GM23338 (cell line): ENCODE measurements around the gene HLCS. TPM values are rescaled to one million over a fixed set of nuclear protein-coding genes. Genes with fewer than 3 reads are reported as not detected.
A peak's percentile ranks its signal among the peaks of the same experiment; 100 is the strongest.

Experiments used
- polyA plus RNA-seq: library from polyadenylated mRNA; unstranded; fragments of >200 nt; fragmentation: Nextera tagmentation; extraction: Ambion mirVana; gene quantifications from 2 replicates; pipeline ENCODE4 v1.2.1, GENCODE V29; 2016
- small RNA-seq: library from RNA; depleted of rRNA; stranded (forward); fragments of <200 nt; gene quantifications from one replicate; pipeline ENCODE3, GENCODE V24; 2014; ENCODE audit warnings: low replicate concordance
- total RNA-seq: library from RNA; depleted of rRNA; stranded (reverse); fragments of >200 nt; shearing (Covaris generic); gene quantifications from 2 replicates; pipeline ENCODE4 v1.2.3, GENCODE V29; 2014; rRNA removed

HLCS gene
- total and polyA plus RNA-seq, 2 experiments from 2014 or later: 6.1 to 14.7 TPM

Small RNA genes within 50 kb of the gene (small RNA-seq; reads per million reads assigned to genes)
- gene RF00019 (not detected), gene RNA5SP491 (0.55 reads per million, percentile 38 among the genes with 10 or more reads in this experiment)

Other genes with a start within 250 kb of the HLCS start
- 2.5 and 2.6 TPM in 2 replicates for gene RIPPLY3, start 40.0 kb upstream of the HLCS start, total RNA-seq
- gene RIPPLY3, start 40.0 kb upstream of the HLCS start, polyA plus RNA-seq: 2.8 and 3.1 TPM in 2 replicates
- gene PIGP, start 106.4 kb upstream of the HLCS start, total RNA-seq: 4.9 and 5.2 TPM in 2 replicates
- gene PIGP, start 106.4 kb upstream of the HLCS start, polyA plus RNA-seq: 19.6 and 22.7 TPM in 2 replicates
- gene TTC3, start 106.6 kb upstream of the HLCS start, total RNA-seq: 26.8 and 48.6 TPM in 2 replicates
- 20.2 and 28.9 TPM in 2 replicates for gene TTC3, start 106.6 kb upstream of the HLCS start, polyA plus RNA-seq